GM21528 (cell line): ENCODE measurements around the gene IPO5.

Experiments
- ATAC-seq: cut with Tn5 transposase; IDR thresholded peaks from one replicate; pipeline ENCODE4 v1.9.1; 2021; ENCODE audit warnings: mild to moderate bottlenecking, moderate library complexity; ENCODE audit not compliant: unreplicated experiment, low FRiP score

The IPO5 gene

GRCh38 chr13:98050041-98050466 lies 96.6 kb downstream of the IPO5 start:
- ATAC-seq = no peak

DNA sequence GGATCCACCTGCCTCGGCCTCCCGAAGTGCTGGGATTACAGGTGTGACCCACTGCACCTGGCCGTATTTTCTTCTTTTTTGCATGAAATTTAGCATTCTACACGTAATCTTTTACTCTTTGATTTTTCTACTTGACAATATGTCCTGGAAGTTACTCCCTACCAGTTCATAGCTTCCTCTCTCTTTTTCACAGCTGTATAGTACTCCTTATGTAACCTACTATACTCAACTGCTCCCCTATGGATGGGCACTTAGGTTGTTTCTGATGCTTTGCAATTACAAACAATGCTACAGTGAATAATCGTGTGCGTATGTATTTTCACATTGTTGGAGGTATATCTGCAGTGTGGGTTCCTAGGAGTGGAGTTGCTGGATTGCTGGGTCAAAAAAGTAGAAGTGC lies 98.9 kb downstream of the IPO5 start:
- no peak for ATAC-seq

DNA sequence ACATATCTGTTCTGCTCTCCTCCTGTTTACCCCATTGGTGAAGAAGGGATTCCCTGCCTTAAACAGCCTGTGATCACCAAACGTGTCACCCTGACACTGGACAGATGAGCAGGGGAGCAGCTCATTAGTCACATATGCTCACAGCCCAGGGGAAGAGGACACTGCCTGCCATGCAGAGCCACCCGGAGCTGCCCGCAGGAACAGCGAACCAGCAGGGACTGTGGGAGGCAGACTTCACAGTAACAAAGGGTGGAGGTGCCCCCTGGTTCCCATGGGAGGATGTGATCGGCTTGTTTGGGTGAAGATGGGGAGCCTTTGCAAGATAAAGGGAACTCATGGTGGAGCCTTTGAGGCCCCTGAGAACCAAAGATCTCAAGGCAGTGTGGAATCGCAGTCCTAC lies 100.8 kb downstream of the IPO5 start:
- no peak for ATAC-seq

GRCh38 chr13:98055623-98056022 lies 102.1 kb downstream of the IPO5 start:
- no peak for ATAC-seq

DNA sequence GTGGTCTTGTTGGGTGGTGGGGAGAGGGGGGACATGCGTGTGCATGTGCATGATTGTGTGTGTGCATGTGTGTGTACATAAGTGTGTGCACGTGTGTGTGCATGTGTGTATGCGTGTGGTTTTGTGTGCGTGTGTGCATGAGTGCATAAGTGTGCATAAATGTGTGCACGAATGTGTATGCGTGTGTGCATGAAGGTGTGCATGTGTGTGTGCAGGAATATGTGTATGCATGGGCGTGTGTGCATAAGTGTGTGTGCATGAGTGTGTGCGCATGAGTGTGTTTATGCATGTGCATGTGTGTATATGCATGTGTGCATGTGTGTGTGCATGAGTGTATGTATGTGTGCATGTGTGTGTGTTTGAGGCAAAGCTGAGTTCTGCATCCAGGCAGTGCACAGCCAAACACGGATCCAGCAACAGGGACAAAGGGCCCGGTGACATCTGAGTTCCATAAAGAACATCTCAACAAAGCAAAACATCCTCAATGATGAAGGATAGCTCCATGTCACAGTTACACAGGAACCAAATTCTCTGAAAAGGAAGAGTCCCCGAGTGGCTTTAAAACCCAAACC lies 103.5 kb downstream of the IPO5 start:
- ATAC-seq = no peak

DNA sequence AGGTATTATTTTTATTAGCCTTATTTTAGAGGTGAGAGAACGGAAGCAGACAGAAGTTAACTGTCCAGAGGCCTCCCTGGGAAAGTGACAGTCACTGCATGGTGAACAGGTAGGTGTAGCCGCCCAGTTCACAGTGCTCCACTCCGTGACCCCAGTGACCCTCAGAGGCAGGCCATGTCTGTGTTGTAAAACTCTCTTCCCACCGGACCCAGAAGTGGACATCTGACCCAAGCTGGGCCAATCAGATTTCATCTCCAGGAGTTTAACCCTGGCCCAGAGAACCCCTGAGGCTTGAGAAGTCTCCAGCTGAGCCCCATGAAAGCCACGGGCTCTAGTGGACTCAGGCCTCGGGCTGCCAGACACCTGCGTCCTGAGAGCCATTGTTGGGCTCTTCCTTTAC lies 105.8 kb downstream of the IPO5 start:
- ATAC-seq = no peak

- no peak for ATAC-seq
These were observed 106.8 kb downstream of the IPO5 start for GRCh38 chr13:98060282-98060681.

GRCh38 chr13:98065468-98065867 lies 112.0 kb downstream of the IPO5 start:
- no peak for ATAC-seq

GRCh38 chr13:98066636-98067035 lies 113.2 kb downstream of the IPO5 start:
- no peak for ATAC-seq

DNA sequence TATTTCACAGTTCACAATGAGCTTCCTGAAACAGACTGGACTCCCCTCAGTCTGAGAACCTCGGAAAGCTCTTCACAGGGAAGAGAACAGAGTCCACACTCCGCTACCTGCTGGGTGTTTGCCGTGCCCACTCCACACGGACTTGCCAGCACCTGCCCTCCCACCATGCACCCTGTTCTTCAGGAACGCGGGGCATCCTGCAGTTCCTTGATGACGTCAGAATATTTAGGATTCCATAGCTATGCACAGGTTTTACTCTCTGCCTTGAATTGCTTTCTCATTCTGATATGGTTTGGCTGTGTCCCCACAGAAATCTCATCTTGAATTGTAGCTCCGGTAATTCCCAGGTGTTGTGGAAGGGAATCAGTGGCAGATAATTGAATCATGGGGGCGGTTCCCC lies 115.0 kb downstream of the IPO5 start:
- no peak for ATAC-seq

- ATAC-seq = no peak
These were observed 116.5 kb downstream of the IPO5 start for GRCh38 chr13:98069985-98070384.

GRCh38 chr13:98071316-98071715 lies 117.8 kb downstream of the IPO5 start:
- ATAC-seq = no peak

GRCh38 chr13:98072476-98072875 lies 119.0 kb downstream of the IPO5 start:
- no peak for ATAC-seq
